H1 (cell line): ENCODE data around the gene STK16. TPM values are rescaled to one million over a fixed set of nuclear protein-coding genes. Genes with fewer than 3 reads are reported as not detected.

Experiments used
- CTCF ChIA-PET: fragments of 300-600 bp; sonication (Branson Sonifier 250); formaldehyde crosslinking; loops from one replicate; lab custom pipeline; 2021; ENCODE audit not compliant: partially characterized antibody; lab: Charles Lee
- POLR2A ChIA-PET: fragments of 300-600 bp; sonication (Branson Sonifier 250); formaldehyde crosslinking; loops from one replicate; lab custom pipeline; 2021; ENCODE audit warnings: inconsistent platforms; ENCODE audit not compliant: partially characterized antibody; lab: Charles Lee
- DNase-seq, 2 experiments: peaks; one replicate each; pipeline versions ENCODE4 v3.0.0 to v3.0.0-alpha.2; 2010 to 2022; ENCODE audit warnings: low spot score in 2 of 2, low read depth in 1 of 2, mixed read lengths in 1 of 2
- FAIRE-seq: peaks from 2 replicates; lab custom pipeline; 2011; peaks lifted over from hg19 to GRCh38; lab: Jason Lieb, UNC
- H2AFZ ChIP-seq: 2 replicates; pipeline ENCODE4 v1.8.1; 2012; ENCODE audit warnings: low read length, inconsistent platforms
- H2AK5ac ChIP-seq: 2 replicates; pipeline ENCODE4 v1.6.1; 2013; ENCODE audit warnings: low read depth, low read length
- H2BK120ac ChIP-seq: replicated peaks from 2 replicates; pipeline ENCODE3; 2013; ENCODE audit warnings: low read depth, low read length, inconsistent platforms
- H2BK12ac ChIP-seq: 2 replicates; pipeline ENCODE4 v1.6.1; 2013; ENCODE audit warnings: low read depth, low read length
- H2BK15ac ChIP-seq: 2 replicates; pipeline ENCODE4 v1.6.1; 2013; ENCODE audit warnings: low read length
- H2BK20ac ChIP-seq: 2 replicates; pipeline ENCODE4 v1.6.1; 2013; ENCODE audit warnings: low read length
- H2BK5ac ChIP-seq: 2 replicates; pipeline ENCODE4 v1.6.1; 2013; ENCODE audit warnings: low read depth, low read length
- H3K14ac ChIP-seq: 2 replicates; pipeline ENCODE4 v1.6.1; 2013; ENCODE audit warnings: inconsistent platforms; ENCODE audit not compliant: insufficient read length
- H3K18ac ChIP-seq: 2 replicates; pipeline ENCODE4 v1.6.1; 2013; ENCODE audit warnings: low read length; ENCODE audit errors: extremely low read depth
- H3K23ac ChIP-seq: 2 replicates; pipeline ENCODE4 v1.6.1; 2013; ENCODE audit warnings: inconsistent platforms; ENCODE audit not compliant: insufficient read length
- H3K23me2 ChIP-seq: 2 replicates; pipeline ENCODE4 v1.6.1; 2013; ENCODE audit warnings: low read depth, low read length
- H3K27ac ChIP-seq: 2 replicates; pipeline ENCODE4 v1.6.1; 2011; ENCODE audit warnings: low read depth, low read length, inconsistent platforms
- H3K27me3 ChIP-seq, 4 experiments: replicated peaks in 1 of 4; 1 replicate in 1 of 4; 2 replicates in 3 of 4; pipeline versions ENCODE4 v1.6.1 to v1.8.1; 2011 to 2013; ENCODE audit warnings: low read length in 3 of 4, mild to moderate bottlenecking in 3 of 4, inconsistent platforms in 2 of 4, mixed read lengths in 2 of 4, moderate library complexity in 1 of 4; ENCODE audit not compliant: control insufficient read depth in 3 of 4, insufficient read depth in 3 of 4; ENCODE audit errors: extremely low read depth in 1 of 4
- H3K36me3 ChIP-seq, 4 experiments: 2 replicates each; pipeline versions ENCODE4 v1.6.1 to v1.8.1; 2011 to 2013; ENCODE audit warnings: mild to moderate bottlenecking in 4 of 4, low read length in 3 of 4, moderate library complexity in 2 of 4, control low read depth in 1 of 4, inconsistent platforms in 1 of 4; ENCODE audit not compliant: insufficient read depth in 4 of 4, control insufficient read depth in 2 of 4
- H3K4ac ChIP-seq: replicated peaks from 2 replicates; pipeline ENCODE3; 2013; ENCODE audit warnings: low read length, low read depth, mixed read lengths, inconsistent platforms; ENCODE audit not compliant: insufficient read length
- H3K4me1 ChIP-seq, 4 experiments: replicated peaks in 1 of 4; 1 replicate in 1 of 4; 2 replicates in 3 of 4; pipeline versions ENCODE4 v1.6.1 to v1.8.1; 2011 to 2013; ENCODE audit warnings: low read length in 3 of 4, inconsistent platforms in 2 of 4, mixed read lengths in 1 of 4; ENCODE audit not compliant: insufficient read depth in 4 of 4, control insufficient read depth in 3 of 4
- H3K4me2 ChIP-seq, 2 experiments: 2 replicates each; pipeline versions ENCODE4 v1.6.1 to v1.8.1; 2011 to 2013; ENCODE audit warnings: low read depth in 2 of 2, low read length in 2 of 2, control low read depth in 1 of 2, inconsistent platforms in 1 of 2, mild to moderate bottlenecking in 1 of 2; ENCODE audit not compliant: insufficient read depth in 1 of 2
- H3K4me3 ChIP-seq, 4 experiments: fragments of 200-600, 300-600 bp in 1 of 4; sonication (generic), shearing (Covaris generic), sonication (Bioruptor Twin) in 1 of 4; 2 replicates each; pipeline versions ENCODE4 v1.5.1 to v1.8.1; 2011 to 2016; ENCODE audit warnings: low read length in 4 of 4, low read depth in 3 of 4, control low read depth in 2 of 4, inconsistent platforms in 2 of 4, mild to moderate bottlenecking in 2 of 4, mixed read lengths in 1 of 4, moderate library complexity in 1 of 4; ENCODE audit not compliant: insufficient read depth in 2 of 4; ENCODE audit errors: extremely low read depth in 1 of 4
- H3K56ac ChIP-seq: replicated peaks from 2 replicates; pipeline ENCODE3; 2013; ENCODE audit warnings: low read depth, mild to moderate bottlenecking, mixed read lengths, low read length, inconsistent platforms; ENCODE audit not compliant: insufficient read length
- H3K79me1 ChIP-seq: 2 replicates; pipeline ENCODE4 v1.6.1; 2013; ENCODE audit warnings: low read depth, low read length, control low read depth
- H3K79me2 ChIP-seq, 2 experiments: 2 replicates each; pipeline versions ENCODE4 v1.6.1 to v1.8.1; 2012 to 2013; ENCODE audit warnings: low read length in 2 of 2, mild to moderate bottlenecking in 2 of 2, inconsistent platforms in 1 of 2; ENCODE audit not compliant: insufficient read depth in 2 of 2, control insufficient read depth in 1 of 2
- H3K9ac ChIP-seq, 4 experiments: replicated peaks in 1 of 4; 1 replicate in 1 of 4; 2 replicates in 3 of 4; pipeline versions ENCODE4 v1.6.1 to v1.8.1; 2011 to 2013; ENCODE audit warnings: low read depth in 3 of 4, low read length in 3 of 4, control low read depth in 2 of 4, mild to moderate bottlenecking in 2 of 4, moderate library complexity in 2 of 4, inconsistent platforms in 1 of 4; ENCODE audit errors: extremely low read depth in 1 of 4
- H3K9me3 ChIP-seq, 2 experiments: 2 replicates each; pipeline versions ENCODE4 v1.6.1 to v1.8.1; 2012 to 2013; ENCODE audit warnings: mild to moderate bottlenecking in 2 of 2, moderate library complexity in 2 of 2, control low read depth in 1 of 2, inconsistent platforms in 1 of 2, low read depth in 1 of 2, low read length in 1 of 2, mixed read lengths in 1 of 2; ENCODE audit not compliant: insufficient read depth in 2 of 2
- H4K20me1 ChIP-seq, 2 experiments: replicated peaks in 1 of 2; 2 replicates each; pipeline versions ENCODE3 to v1.8.1; 2011 to 2013; ENCODE audit warnings: inconsistent platforms in 2 of 2, low read length in 2 of 2, mild to moderate bottlenecking in 1 of 2; ENCODE audit not compliant: insufficient read depth in 2 of 2, control insufficient read depth in 1 of 2
- H4K5ac ChIP-seq: 2 replicates; pipeline ENCODE4 v1.6.1; 2013; ENCODE audit warnings: low read length, low read depth, mixed read lengths, inconsistent platforms; ENCODE audit not compliant: insufficient read length
- H4K8ac ChIP-seq: 2 replicates; pipeline ENCODE4 v1.8.0; 2013; ENCODE audit warnings: mild to moderate bottlenecking, moderate library complexity, low read length, inconsistent platforms; ENCODE audit not compliant: insufficient read depth; ENCODE audit errors: extremely low read depth
- H4K91ac ChIP-seq: replicated peaks from 2 replicates; pipeline ENCODE3; 2013; ENCODE audit warnings: low read length, mixed read lengths, inconsistent platforms; ENCODE audit not compliant: insufficient read length
- KDM1A ChIP-seq: fragments of 200-600, 300-600 bp; sonication (generic); IDR thresholded peaks from 2 replicates; pipeline ENCODE4 v1.7.1; 2016; ENCODE audit warnings: mild to moderate bottlenecking, low read length, borderline replicate concordance
- WGBS, 2 experiments: shearing (Covaris generic) in 1 of 2; methylation state at CpG; one replicate each; pipeline versions ENCODE4 v1.1.6 to v1.1.7; 2013 to 2015; ENCODE audit warnings: low lambda C conversion rate in 2 of 2, mixed read lengths in 2 of 2, inconsistent platforms in 1 of 2, low coverage in 1 of 2, missing lambda C conversion rate in 1 of 2; ENCODE audit not compliant: insufficient replicate concordance in 2 of 2, insufficient coverage in 1 of 2, insufficient read length in 1 of 2; ENCODE audit errors: extremely low coverage in 1 of 2, missing lambda C conversion rate in 1 of 2; 5-methylcytosine and 5-hydroxymethylcytosine counted together
- polyA plus RNA-seq, 7 experiments: library from polyadenylated mRNA; depleted of rRNA in 3 of 7; stranded (reverse) in 5 of 7; unstranded in 2 of 7; fragments of >200 nt in 5 of 7; fragments of 200-250 nt in 2 of 7; gene quantifications; 1 replicate in 5 of 7; 2 replicates in 1 of 7; 4 replicates in 1 of 7; pipeline versions ENCODE4 v1.2.1 to v1.2.3, GENCODE V29; 2011 to 2013; ENCODE audit warnings: missing spikeins in 2 of 7, mixed read lengths in 2 of 7
- total RNA-seq: library from RNA; stranded (reverse); fragmentation: NEBNext Ultra II Directional; extraction: Animal tissue kit (Norgen Biotek cat#: 25700); gene quantifications from 2 replicates; pipeline ENCODE4 v1.2.1, GENCODE V29; 2021

STK16 gene
- total and polyA plus RNA-seq, 2 of the 8 experiments (the other 6 are each of a cell fraction or from before 2014, with no cell fraction given), result 21.3 to 51.4 TPM

GRCh38 chr2:219220652-219221402, 24.5 kb upstream of the STK16 start:
- no peak overlapping the region for H4K5ac ChIP-seq
- H3K27ac ChIP-seq, result no peak overlapping the region
- no peak overlapping the region; the same call in 1 of the 2 replicates for H4K8ac ChIP-seq
- no peak overlapping the region for H3K4ac ChIP-seq
- peaks cover 0 to 7% of the 10 kb centered on the region in 2 experiments for H4K20me1 ChIP-seq
- H2AFZ ChIP-seq, result no peak overlapping the region
- DNase-seq (no peak), FAIRE-seq (no peak)
- no peak overlapping the region for H3K4me3 ChIP-seq
- no peak overlapping the region for H3K18ac ChIP-seq
- no peaks in the 10 kb centered on the region for H3K9me3 ChIP-seq
- H3K23ac ChIP-seq, result no peak overlapping the region
- ChIA-PET POLR2A (interaction anchor here (1.1 to 14.0 kb wide), 6 partner anchors 9 to 45 kb away, joined by 3 to 190 read pairs (median 34); partner anchors contain the start of genes ANKZF1, ATG9A, GLB1L and STK16), CTCF (interaction anchor here (0.6 to 2.2 kb wide), 3 partner anchors 46 to 317 kb away, joined by 3 to 8 read pairs (median 4); no protein-coding TSS in a partner anchor)
- H3K4me1 ChIP-seq, result peaks cover 0 to 12% (median 6%) of the 10 kb centered on the region in 4 experiments; a peak in 3 of 7 replicates
- H2BK5ac ChIP-seq, result no peak overlapping the region
- WGBS, 2 experiments, result 87% methylated on average over 15 of the region's 19 CpGs; no CpG with 5 or more reads in 1 of the 2 experiments
- H3K56ac ChIP-seq, result no peak overlapping the region
- no peak for TF ChIP-seq KDM1A
- no peak overlapping the region for H2BK12ac ChIP-seq
- peaks cover 10 to 47% (median 40%) of the 10 kb centered on the region in 4 experiments; a peak in 6 of 8 replicates for H3K36me3 ChIP-seq
- no peaks in the 10 kb centered on the region; a peak in 2 of 7 replicates for H3K27me3 ChIP-seq
- no peaks in the 10 kb centered on the region; the same call in 1 of the 2 replicates for H3K79me1 ChIP-seq
- no peaks in the 10 kb centered on the region for H3K79me2 ChIP-seq
- H4K91ac ChIP-seq, result no peak overlapping the region
- no peak overlapping the region for H3K4me2 ChIP-seq
- no peak overlapping the region for H3K9ac ChIP-seq
- no peak overlapping the region for H3K14ac ChIP-seq
- H2BK120ac ChIP-seq, result no peak overlapping the region
- H3K23me2 ChIP-seq, result peaks cover 14% of the 10 kb centered on the region
- H2BK15ac ChIP-seq, result no peak overlapping the region
- H2AK5ac ChIP-seq, result no peak overlapping the region
- no peak overlapping the region for H2BK20ac ChIP-seq
